Psoas muscle (tissue), 8 donors: ENCODE measurements around the gene TIGD2. TPM values are rescaled to one million over a fixed set of nuclear protein-coding genes. Genes with fewer than 3 reads are reported as not detected.
"Not testable (repeated sequence)": the region's sequence is repeated elsewhere in the genome, so short reads cannot be mapped to it uniquely, and the experiment has no call there.

Source experiments
- ATAC-seq, 4 donors: fragments of 200-7000 bp; cut with Tn5 transposase; one replicate each; pipeline ENCODE4 v1.9.1; 2020; ENCODE audit warnings: moderate library complexity in 3 of 4, mild to moderate bottlenecking in 2 of 4
- DNase-seq, 2 donors: peaks; one replicate each; pipeline ENCODE4 v3.0.0-alpha.2; 2020
- H3K27ac ChIP-seq: fragments of 200-600 bp; one replicate; pipeline ENCODE4 v1.8.0; 2022
- H3K27me3 ChIP-seq, 3 donors: fragments of 200-600 bp in 1 of 3; one replicate each; pipeline versions ENCODE4 v1.6.1 to v1.8.0; 2013 to 2022; ENCODE audit warnings: low read length in 2 of 3, mild to moderate bottlenecking in 2 of 3, moderate library complexity in 1 of 3; ENCODE audit not compliant: insufficient read depth in 3 of 3
- H3K36me3 ChIP-seq, 2 donors: fragments of 200-600 bp in 1 of 2; one replicate each; pipeline versions ENCODE4 v1.6.1 to v1.8.0; 2013 to 2022; ENCODE audit warnings: low read depth in 1 of 2, mild to moderate bottlenecking in 1 of 2, moderate library complexity in 1 of 2; ENCODE audit not compliant: insufficient read depth in 1 of 2
- H3K4me1 ChIP-seq: fragments of 200-600 bp; one replicate; pipeline ENCODE4 v1.8.0; 2022
- H3K4me3 ChIP-seq: fragments of 200-600 bp; one replicate; pipeline ENCODE4 v1.8.0; 2022; ENCODE audit warnings: mild to moderate bottlenecking
- H3K9me3 ChIP-seq: fragments of 200-600 bp; one replicate; pipeline ENCODE4 v1.8.0; 2022
- CTCF ChIP-seq: fragments of 200-600 bp; IDR thresholded peaks from one replicate; pipeline ENCODE4 v1.8.0; 2022; ENCODE audit warnings: antibody characterized with exemption
- WGBS, 3 donors: extraction: QIAGEN DNeasy Blood & Tissue Kit; methylation state at CpG; one replicate each; pipeline versions ENCODE4 v1.1.6 to v1.1.7; 2013; 5-methylcytosine and 5-hydroxymethylcytosine counted together
- intact Hi-C, 2 donors: fragments of 100-400 bp; cut with DNase I; formaldehyde crosslinking; loops; one replicate each; pipeline versions ENCODE4 v1.11.0 to v1.14.2; 2022
- polyA plus RNA-seq, 3 donors: library from polyadenylated mRNA; stranded (reverse); fragments of 200-250 nt; gene quantifications; one replicate each; pipeline ENCODE4 v1.2.3, GENCODE V29; 2013
- total RNA-seq, 4 donors: library from RNA; stranded (reverse); fragmentation: NEBNext Ultra II Directional in 2 of 4; extraction: Animal tissue kit (Norgen Biotek cat#: 25700) in 2 of 4; gene quantifications; one replicate each; pipeline versions ENCODE4 v1.2.1 to v1.2.4, GENCODE V29; 2021 to 2023
- donor health status: healthy with polysubstance abuse.
- donor health status: DM: no; HTN: no; CAD: no; lungs with moderate emphysema.
- donor health status: Bipolar disorder and iron deficiency.
- donor health status: healthy.
- donor health status: DM: yes; HTN: yes; CAD: no.
- donor health status: DM: no; HTN: no; CAD: no.
- donor health status: DM: no; HTN: no; CAD: no.
- donor health status: DM: yes; HTN: yes; CAD: no.

The TIGD2 gene
- total and polyA plus RNA-seq, 7 donors = 1.5 to 4.4 (median 2.3) TPM

GRCh38 chr4:89137231-89137630 is 25.9 kb downstream of the TIGD2 start:
- no peaks in the 10 kb centered on the region for H3K9me3 ChIP-seq
- no peak for DNase-seq
- TF ChIP-seq CTCF = no peak
- no peaks in the 10 kb centered on the region for H3K36me3 ChIP-seq
- intact Hi-C loops = no loop called here
- ATAC-seq = no peak
- 90 to 92% (median 91%) methylated on average over 5 of the region's 5 CpGs for WGBS, 3 donors
- no peaks in the 10 kb centered on the region for H3K4me1 ChIP-seq
- H3K27me3 ChIP-seq = no peaks in the 10 kb centered on the region
- H3K4me3 ChIP-seq = no peak overlapping the region
- H3K27ac ChIP-seq = no peak overlapping the region

- DNase-seq (no peak), ATAC-seq (no peak)
- no peaks in the 10 kb centered on the region for H3K27me3 ChIP-seq
- H3K4me1 ChIP-seq = no peaks in the 10 kb centered on the region
- no peaks in the 10 kb centered on the region for H3K9me3 ChIP-seq
- intact Hi-C loops = no loop called here
- no peaks in the 10 kb centered on the region for H3K36me3 ChIP-seq
- H3K4me3 ChIP-seq = no peak overlapping the region
- no peak for TF ChIP-seq CTCF
- no peak overlapping the region for H3K27ac ChIP-seq
- 90 to 92% (median 92%) methylated on average over 12 of the region's 12 CpGs for WGBS, 3 donors
Measured at GRCh38 chr4:89137695-89138094, 26.4 kb downstream of the TIGD2 start.

- WGBS, 3 donors = 84 to 92% (median 89%) methylated on average over 6 of the region's 6 CpGs
- no peak for DNase-seq
- intact Hi-C loops = no loop called here
- H3K4me1 ChIP-seq = no peaks in the 10 kb centered on the region
- TF ChIP-seq CTCF = no peak
- H3K27ac ChIP-seq = no peak overlapping the region
- no peaks in the 10 kb centered on the region for H3K9me3 ChIP-seq
- no peaks in the 10 kb centered on the region for H3K36me3 ChIP-seq
- no peaks in the 10 kb centered on the region for H3K27me3 ChIP-seq
- no peak overlapping the region for H3K4me3 ChIP-seq
- no peak for ATAC-seq
Measured at GRCh38 chr4:89140168-89140759, 28.9 kb downstream of the TIGD2 start.

- TF ChIP-seq CTCF = no peak
- no peak overlapping the region for H3K27ac ChIP-seq
- H3K27me3 ChIP-seq = no peaks in the 10 kb centered on the region
- H3K4me3 ChIP-seq = no peak overlapping the region
- ATAC-seq (no peak), DNase-seq (no peak)
- WGBS, 3 donors = 43 to 56% (median 51%) methylated on average over 4 of the region's 4 CpGs
- H3K4me1 ChIP-seq = no peaks in the 10 kb centered on the region
- no peaks in the 10 kb centered on the region for H3K36me3 ChIP-seq
- intact Hi-C loops = no loop called here
- H3K9me3 ChIP-seq = no peaks in the 10 kb centered on the region
Measured at GRCh38 chr4:89142691-89143669, 31.6 kb downstream of the TIGD2 start.

- DNase-seq, H3K4me3 ChIP-seq, H3K27me3 ChIP-seq, H3K4me1 ChIP-seq, intact Hi-C loops, H3K9me3 ChIP-seq, H3K27ac ChIP-seq, ATAC-seq, H3K36me3 ChIP-seq: not testable (repeated sequence)
- 88 to 100% (median 93%) methylated on average over 1 of the region's 1 CpG for WGBS, 3 donors
Measured at GRCh38 chr4:89144652-89145051, 33.3 kb downstream of the TIGD2 start.
